WTC11 (cell line): ENCODE data around the gene CATSPER1. TPM values are rescaled to one million over a fixed set of nuclear protein-coding genes. Genes with fewer than 3 reads are reported as not detected.
A peak's percentile ranks its signal among the peaks of the same experiment; 100 is the strongest.

ENCODE experiments used
- ATAC-seq: fragments of 200-7000 bp; cut with Tn5 transposase; 2 replicates; pipeline ENCODE4 v1.10.0; 2021; ENCODE audit warnings: mild to moderate bottlenecking, moderate library complexity
- CTCF ChIA-PET: fragments of 300-600 bp; sonication (Branson Sonifier 250); formaldehyde crosslinking; loops from one replicate; lab custom pipeline; 2021; ENCODE audit warnings: antibody characterized with exemption; lab: Charles Lee
- POLR2A ChIA-PET: fragments of 350-600 bp; sonication (Branson Sonifier 250); formaldehyde crosslinking; loops from one replicate; lab custom pipeline; 2021; ENCODE audit warnings: antibody characterized with exemption; lab: Charles Lee
- DNase-seq: peaks from one replicate; pipeline ENCODE4 v3.0.0; 2021; ENCODE audit warnings: low spot score
- H3K27ac Mint-ChIP-seq: 2 replicates; pipeline ENCODE4 v1.8.0; 2021; ENCODE audit warnings: mixed read lengths
- H3K27me3 Mint-ChIP-seq: 2 replicates; pipeline ENCODE4 v1.8.0; 2021; ENCODE audit warnings: low read depth, mild to moderate bottlenecking, moderate library complexity, mixed read lengths
- H3K36me3 Mint-ChIP-seq: 2 replicates; pipeline ENCODE4 v1.8.0; 2021; ENCODE audit warnings: mixed read lengths
- H3K4me1 Mint-ChIP-seq: 2 replicates; pipeline ENCODE4 v1.8.0; 2022; ENCODE audit warnings: mixed read lengths
- H3K4me3 Mint-ChIP-seq: 2 replicates; pipeline ENCODE4 v1.8.0; 2021; ENCODE audit warnings: mild to moderate bottlenecking, moderate library complexity, mixed read lengths
- H3K9me3 Mint-ChIP-seq: 2 replicates; pipeline ENCODE4 v1.8.0; 2021; ENCODE audit warnings: mixed read lengths
- AFF4 ChIP-seq: sonication (generic); formaldehyde crosslinking; IDR thresholded peaks from 2 replicates; pipeline ENCODE4 v1.8.1; 2023; ENCODE audit warnings: mild to moderate bottlenecking, missing genetic modification reagents, borderline replicate concordance
- ESRRA ChIP-seq: sonication (generic); formaldehyde crosslinking; IDR thresholded peaks from 2 replicates; pipeline ENCODE4 v1.8.1; 2022; ENCODE audit warnings: mild to moderate bottlenecking, missing genetic modification reagents, borderline replicate concordance
- HMGXB4 ChIP-seq: sonication (generic); formaldehyde crosslinking; IDR thresholded peaks from 2 replicates; pipeline ENCODE4 v1.8.1; 2023; ENCODE audit warnings: mild to moderate bottlenecking, moderate library complexity, missing genetic modification reagents
- IRF1 ChIP-seq: sonication (generic); formaldehyde crosslinking; IDR thresholded peaks from 2 replicates; pipeline ENCODE4 v1.8.0; 2023; ENCODE audit warnings: missing genetic modification reagents
- KAT7 ChIP-seq: sonication (generic); formaldehyde crosslinking; IDR thresholded peaks from 2 replicates; pipeline ENCODE4 v1.8.1; 2023; ENCODE audit warnings: missing genetic modification reagents, mild to moderate bottlenecking, borderline replicate concordance
- MXD4 ChIP-seq: fragments of 250-450 bp; sonication (Bioruptor Pico); IDR thresholded peaks from 2 replicates; pipeline ENCODE4 v1.8.0; 2021; ENCODE audit warnings: mild to moderate bottlenecking, moderate library complexity, borderline replicate concordance
- NFE2L1 ChIP-seq: sonication (generic); formaldehyde crosslinking; IDR thresholded peaks from 2 replicates; pipeline ENCODE4 v1.8.1; 2023; ENCODE audit warnings: missing genetic modification reagents
- NFYB ChIP-seq: sonication (generic); formaldehyde crosslinking; conservative IDR thresholded peaks from 2 replicates; pipeline ENCODE4 v1.8.0; 2022; ENCODE audit warnings: low read depth, missing genetic modification reagents
- PREB ChIP-seq: sonication (generic); formaldehyde crosslinking; IDR thresholded peaks from 2 replicates; pipeline ENCODE4 v1.8.1; 2022; ENCODE audit warnings: mild to moderate bottlenecking, missing genetic modification reagents, moderate library complexity, borderline replicate concordance
- RORB ChIP-seq: fragments of 250-450 bp; sonication (Bioruptor Pico); IDR thresholded peaks from 2 replicates; pipeline ENCODE4 v1.9.0; 2021; ENCODE audit warnings: mild to moderate bottlenecking
- TEAD1 ChIP-seq: sonication (generic); formaldehyde crosslinking; IDR thresholded peaks from 2 replicates; pipeline ENCODE4 v1.8.0; 2022; ENCODE audit warnings: mild to moderate bottlenecking, missing genetic modification reagents
- ZNF219 ChIP-seq: sonication (generic); formaldehyde crosslinking; IDR thresholded peaks from 2 replicates; pipeline ENCODE4 v1.8.0; 2023; ENCODE audit warnings: missing genetic modification reagents, mild to moderate bottlenecking, borderline replicate concordance
- ZNF423 ChIP-seq: fragments of 250-450 bp; sonication (Bioruptor Pico); IDR thresholded peaks from 2 replicates; pipeline ENCODE4 v2.1.2; 2022; ENCODE audit warnings: mild to moderate bottlenecking, moderate library complexity
- ZNF532 ChIP-seq: fragments of 250-450 bp; sonication (Bioruptor Pico); IDR thresholded peaks from 2 replicates; pipeline ENCODE4 v1.9.0; 2021; ENCODE audit warnings: mild to moderate bottlenecking, borderline replicate concordance
- ZNF671 ChIP-seq: fragments of 250-450 bp; sonication (Bioruptor Pico); IDR thresholded peaks from 2 replicates; pipeline ENCODE4 v1.8.0; 2021; ENCODE audit warnings: mild to moderate bottlenecking
- total RNA-seq: library from RNA; stranded (reverse); gene quantifications from 3 replicates; pipeline ENCODE4 v1.2.3, GENCODE V29; 2021
- TF ChIP-seq, protein P1 (sequence below): sonication (generic); formaldehyde crosslinking; IDR thresholded peaks from 2 replicates; pipeline ENCODE4 v1.8.0; 2022; ENCODE audit warnings: mild to moderate bottlenecking, missing genetic modification reagents
- TF ChIP-seq, protein P2 (sequence below): fragments of 200-600 bp; IDR thresholded peaks from 2 replicates; pipeline ENCODE4 v1.8.0; 2022; ENCODE audit warnings: antibody characterized with exemption
- TF ChIP-seq, protein P3 (sequence below): sonication (generic); formaldehyde crosslinking; IDR thresholded peaks from 2 replicates; pipeline ENCODE4 v1.8.0; 2023; ENCODE audit warnings: mild to moderate bottlenecking, missing genetic modification reagents

Gene CATSPER1
- total RNA-seq, 1 experiment from 2014 or later, result not detected

GRCh38 chr11:66007201-66007634, 19.1 kb downstream of the CATSPER1 start:
- Mint-ChIP-seq H3K4me3 (no peak overlapping the region), H3K4me1 (peaks cover 17% of the 10 kb centered on the region), H3K27ac (no peak overlapping the region), H3K36me3 (peaks cover 15% of the 10 kb centered on the region), H3K9me3 (no peaks in the 10 kb centered on the region), H3K27me3 (peaks cover 19% of the 10 kb centered on the region)
- ChIA-PET POLR2A (no interaction called here), CTCF (interaction anchor here (0.6 to 1.7 kb wide), 5 partner anchors 14 to 227 kb away, joined by 4 to 6 read pairs (median 4); no protein-coding TSS in a partner anchor)
- ATAC-seq (peak; percentile 3; the same call in 1 of the 2 replicates), DNase-seq (no peak)
- TF ChIP-seq KAT7 (CRISPR knock-in tag) (no peak), ZNF423 (CRISPR knock-in tag) (no peak), IRF1 (CRISPR knock-in tag) (no peak), RORB (CRISPR knock-in tag) (no peak), ESRRA (CRISPR knock-in tag) (no peak), MXD4 (no peak), ZNF671 (CRISPR knock-in tag) (no peak), TEAD1 (CRISPR knock-in tag) (no peak), AFF4 (CRISPR knock-in tag) (no peak), PREB (no peak), NFE2L1 (CRISPR knock-in tag) (no peak), ZNF532 (CRISPR knock-in tag) (no peak), ZNF219 (CRISPR knock-in tag) (no peak), HMGXB4 (CRISPR knock-in tag) (no peak), NFYB (CRISPR knock-in tag) (no peak)
- TF ChIP-seq, protein P1, sequence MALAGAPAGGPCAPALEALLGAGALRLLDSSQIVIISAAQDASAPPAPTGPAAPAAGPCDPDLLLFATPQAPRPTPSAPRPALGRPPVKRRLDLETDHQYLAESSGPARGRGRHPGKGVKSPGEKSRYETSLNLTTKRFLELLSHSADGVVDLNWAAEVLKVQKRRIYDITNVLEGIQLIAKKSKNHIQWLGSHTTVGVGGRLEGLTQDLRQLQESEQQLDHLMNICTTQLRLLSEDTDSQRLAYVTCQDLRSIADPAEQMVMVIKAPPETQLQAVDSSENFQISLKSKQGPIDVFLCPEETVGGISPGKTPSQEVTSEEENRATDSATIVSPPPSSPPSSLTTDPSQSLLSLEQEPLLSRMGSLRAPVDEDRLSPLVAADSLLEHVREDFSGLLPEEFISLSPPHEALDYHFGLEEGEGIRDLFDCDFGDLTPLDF (CRISPR knock-in tag), result no peak
- TF ChIP-seq, protein P2, sequence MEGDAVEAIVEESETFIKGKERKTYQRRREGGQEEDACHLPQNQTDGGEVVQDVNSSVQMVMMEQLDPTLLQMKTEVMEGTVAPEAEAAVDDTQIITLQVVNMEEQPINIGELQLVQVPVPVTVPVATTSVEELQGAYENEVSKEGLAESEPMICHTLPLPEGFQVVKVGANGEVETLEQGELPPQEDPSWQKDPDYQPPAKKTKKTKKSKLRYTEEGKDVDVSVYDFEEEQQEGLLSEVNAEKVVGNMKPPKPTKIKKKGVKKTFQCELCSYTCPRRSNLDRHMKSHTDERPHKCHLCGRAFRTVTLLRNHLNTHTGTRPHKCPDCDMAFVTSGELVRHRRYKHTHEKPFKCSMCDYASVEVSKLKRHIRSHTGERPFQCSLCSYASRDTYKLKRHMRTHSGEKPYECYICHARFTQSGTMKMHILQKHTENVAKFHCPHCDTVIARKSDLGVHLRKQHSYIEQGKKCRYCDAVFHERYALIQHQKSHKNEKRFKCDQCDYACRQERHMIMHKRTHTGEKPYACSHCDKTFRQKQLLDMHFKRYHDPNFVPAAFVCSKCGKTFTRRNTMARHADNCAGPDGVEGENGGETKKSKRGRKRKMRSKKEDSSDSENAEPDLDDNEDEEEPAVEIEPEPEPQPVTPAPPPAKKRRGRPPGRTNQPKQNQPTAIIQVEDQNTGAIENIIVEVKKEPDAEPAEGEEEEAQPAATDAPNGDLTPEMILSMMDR, result no peak
- TF ChIP-seq, protein P3, sequence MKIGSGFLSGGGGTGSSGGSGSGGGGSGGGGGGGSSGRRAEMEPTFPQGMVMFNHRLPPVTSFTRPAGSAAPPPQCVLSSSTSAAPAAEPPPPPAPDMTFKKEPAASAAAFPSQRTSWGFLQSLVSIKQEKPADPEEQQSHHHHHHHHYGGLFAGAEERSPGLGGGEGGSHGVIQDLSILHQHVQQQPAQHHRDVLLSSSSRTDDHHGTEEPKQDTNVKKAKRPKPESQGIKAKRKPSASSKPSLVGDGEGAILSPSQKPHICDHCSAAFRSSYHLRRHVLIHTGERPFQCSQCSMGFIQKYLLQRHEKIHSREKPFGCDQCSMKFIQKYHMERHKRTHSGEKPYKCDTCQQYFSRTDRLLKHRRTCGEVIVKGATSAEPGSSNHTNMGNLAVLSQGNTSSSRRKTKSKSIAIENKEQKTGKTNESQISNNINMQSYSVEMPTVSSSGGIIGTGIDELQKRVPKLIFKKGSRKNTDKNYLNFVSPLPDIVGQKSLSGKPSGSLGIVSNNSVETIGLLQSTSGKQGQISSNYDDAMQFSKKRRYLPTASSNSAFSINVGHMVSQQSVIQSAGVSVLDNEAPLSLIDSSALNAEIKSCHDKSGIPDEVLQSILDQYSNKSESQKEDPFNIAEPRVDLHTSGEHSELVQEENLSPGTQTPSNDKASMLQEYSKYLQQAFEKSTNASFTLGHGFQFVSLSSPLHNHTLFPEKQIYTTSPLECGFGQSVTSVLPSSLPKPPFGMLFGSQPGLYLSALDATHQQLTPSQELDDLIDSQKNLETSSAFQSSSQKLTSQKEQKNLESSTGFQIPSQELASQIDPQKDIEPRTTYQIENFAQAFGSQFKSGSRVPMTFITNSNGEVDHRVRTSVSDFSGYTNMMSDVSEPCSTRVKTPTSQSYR (CRISPR knock-in tag), result no peak
